Large intestine (tissue), 3 donors: ENCODE measurements around the gene FAM83B. TPM values are rescaled to one million over a fixed set of nuclear protein-coding genes. Genes with fewer than 3 reads are reported as not detected.
"Not testable (repeated sequence)": the region's sequence is repeated elsewhere in the genome, so short reads cannot be mapped to it uniquely, and the experiment has no call there.

Experiments
- DNase-seq, 2 donors: peaks; one replicate each; pipeline versions ENCODE4 v3.0.0 to v3.0.0-alpha.2; 2013
- H3K27ac ChIP-seq: one replicate; pipeline ENCODE4 v1.5.1; 2013; ENCODE audit warnings: low read length
- H3K27me3 ChIP-seq: 2 replicates; pipeline ENCODE4 v1.6.1; 2013; ENCODE audit warnings: low read length; ENCODE audit not compliant: control insufficient read depth, insufficient read depth
- H3K36me3 ChIP-seq: 2 replicates; pipeline ENCODE4 v1.6.1; 2013; ENCODE audit warnings: low read length; ENCODE audit not compliant: control insufficient read depth, insufficient read depth
- H3K4me1 ChIP-seq: one replicate; pipeline ENCODE4 v1.6.1; 2013; ENCODE audit warnings: low read length; ENCODE audit not compliant: control insufficient read depth, insufficient read depth
- H3K4me3 ChIP-seq: one replicate; pipeline ENCODE4 v1.5.1; 2013; ENCODE audit warnings: low read length
- H3K9me3 ChIP-seq: one replicate; pipeline ENCODE4 v1.6.1; 2013; ENCODE audit warnings: mild to moderate bottlenecking, low read depth, low read length, moderate library complexity; ENCODE audit not compliant: control insufficient read depth
- WGBS: methylation state at CpG from one replicate; pipeline ENCODE4 v1.1.5; 2013; ENCODE audit warnings: low lambda C conversion rate; ENCODE audit not compliant: insufficient coverage; 5-methylcytosine and 5-hydroxymethylcytosine counted together
- polyA plus RNA-seq: library from polyadenylated mRNA; unstranded; fragments of 120-200 nt; gene quantifications from one replicate; pipeline ENCODE4 v1.2.1, GENCODE V29; 2013

Gene FAM83B
- polyA plus RNA-seq, 1 donor = 13.0 TPM

DNA sequence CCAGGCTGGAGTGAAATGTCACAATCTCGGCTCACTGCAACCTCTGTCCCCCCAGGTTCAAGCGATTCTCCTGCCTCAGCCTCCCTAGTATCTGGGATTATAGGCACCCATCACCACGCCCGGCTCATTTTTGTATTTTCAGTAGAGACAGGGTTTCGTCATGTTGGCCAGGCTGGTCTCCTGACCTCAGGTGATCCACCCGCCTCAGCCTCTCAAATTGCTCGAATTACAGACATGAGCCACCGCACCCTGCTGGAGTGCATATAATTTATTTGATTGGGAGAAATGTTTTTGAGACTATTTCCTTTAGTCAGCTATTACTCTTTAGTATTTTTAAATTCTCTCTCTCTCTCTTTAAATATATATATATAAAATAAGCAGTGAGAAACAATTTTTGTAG is 29.8 kb downstream of the FAM83B start:
- no peaks in the 10 kb centered on the region for H3K36me3 ChIP-seq
- no peak for DNase-seq
- no peaks in the 10 kb centered on the region for H3K27me3 ChIP-seq
- no peaks in the 10 kb centered on the region for H3K9me3 ChIP-seq
- H3K4me3 ChIP-seq = no peak overlapping the region
- peaks cover 13% of the 10 kb centered on the region for H3K4me1 ChIP-seq
- no peak overlapping the region for H3K27ac ChIP-seq
- WGBS = no CpG with 5 or more reads among the region's 8 CpGs

DNA sequence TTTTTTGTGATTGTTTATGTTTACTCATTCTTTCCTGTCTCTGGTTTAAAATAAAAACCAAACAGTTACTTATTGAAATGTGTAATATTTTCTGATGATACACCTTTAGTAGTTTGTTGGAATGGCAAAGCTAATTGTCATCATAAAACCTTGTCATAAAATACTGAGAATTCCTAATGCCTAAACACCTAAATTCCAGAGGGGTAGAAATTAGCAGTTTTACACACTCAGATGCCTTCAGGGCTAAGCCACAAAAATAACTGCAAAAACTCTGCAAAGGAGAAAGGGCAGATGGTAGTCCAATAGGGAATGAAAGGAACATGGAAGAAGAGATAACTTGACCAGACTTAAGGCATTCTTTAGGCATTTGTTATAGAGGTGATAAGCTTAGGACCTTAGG is 30.3 kb downstream of the FAM83B start:
- Histone ChIP-seq H3K4me1 (peaks cover 13% of the 10 kb centered on the region), H3K27me3 (no peaks in the 10 kb centered on the region), H3K36me3 (no peaks in the 10 kb centered on the region), H3K4me3 (no peak overlapping the region), H3K9me3 (no peaks in the 10 kb centered on the region), H3K27ac (no peak overlapping the region)
- no peak for DNase-seq

DNA sequence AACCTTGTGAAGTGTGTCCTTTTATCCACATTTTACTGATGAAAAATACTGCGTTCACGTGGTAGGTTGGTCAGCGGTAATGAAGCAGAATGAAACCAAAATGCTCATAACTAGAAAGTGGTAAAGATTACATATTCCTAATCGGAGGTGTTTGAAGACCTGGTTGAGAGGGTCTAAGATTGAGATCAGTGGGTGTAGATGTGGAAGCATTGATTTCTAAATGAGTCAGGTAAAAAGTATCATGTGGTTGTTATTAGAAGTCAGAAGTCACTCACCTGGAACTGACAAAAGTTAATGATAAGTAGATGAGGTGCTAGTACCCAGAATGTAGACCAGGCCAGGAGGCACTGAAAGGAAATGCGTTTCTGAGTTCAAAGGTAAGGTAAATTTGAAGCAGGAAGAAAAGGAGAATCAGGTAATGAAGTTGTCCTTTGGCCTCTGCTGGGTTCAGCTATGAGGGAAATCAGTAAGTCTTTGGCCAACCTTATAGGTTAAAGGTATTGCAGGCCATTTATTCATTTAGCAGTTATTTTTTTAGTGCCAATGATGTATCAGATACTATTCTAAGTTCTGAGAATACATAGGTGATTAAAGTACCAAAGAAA is 31.2 kb downstream of the FAM83B start:
- Histone ChIP-seq H3K27ac (no peak overlapping the region), H3K4me3 (no peak overlapping the region), H3K27me3 (no peaks in the 10 kb centered on the region), H3K9me3 (no peaks in the 10 kb centered on the region), H3K36me3 (no peaks in the 10 kb centered on the region), H3K4me1 (peaks cover 13% of the 10 kb centered on the region)
- peak in 1 of 2 donors; percentile 43 for DNase-seq
- whole genome bisulfite sequencing = 98% methylated on average over 4 of the region's 5 CpGs

DNA sequence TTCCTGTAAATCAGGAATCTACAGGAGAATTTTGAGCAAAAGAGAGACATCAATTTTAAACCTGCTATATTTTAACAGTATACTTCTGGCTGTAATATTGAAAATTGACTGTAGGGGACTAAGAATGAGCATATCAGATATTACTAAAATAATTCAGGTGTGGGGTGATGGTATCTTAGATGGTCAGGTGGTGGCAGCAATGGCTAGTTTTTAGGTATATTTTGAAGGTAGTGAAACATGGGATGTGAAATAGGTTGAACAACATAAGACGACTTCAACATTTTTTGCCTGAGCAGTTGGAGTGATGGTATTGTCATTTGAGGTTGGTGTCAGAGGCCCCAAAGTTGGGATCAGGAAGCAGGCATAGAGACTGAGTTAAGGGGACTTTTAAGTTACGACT is 32.1 kb downstream of the FAM83B start:
- no CpG with 5 or more reads among the region's 2 CpGs for WGBS
- peaks cover 13% of the 10 kb centered on the region for H3K4me1 ChIP-seq
- peak overlapping the region; percentile 18 for H3K27ac ChIP-seq
- H3K27me3 ChIP-seq = no peaks in the 10 kb centered on the region
- DNase-seq = no peak
- H3K4me3 ChIP-seq = no peak overlapping the region
- no peaks in the 10 kb centered on the region for H3K9me3 ChIP-seq
- no peaks in the 10 kb centered on the region for H3K36me3 ChIP-seq

DNA sequence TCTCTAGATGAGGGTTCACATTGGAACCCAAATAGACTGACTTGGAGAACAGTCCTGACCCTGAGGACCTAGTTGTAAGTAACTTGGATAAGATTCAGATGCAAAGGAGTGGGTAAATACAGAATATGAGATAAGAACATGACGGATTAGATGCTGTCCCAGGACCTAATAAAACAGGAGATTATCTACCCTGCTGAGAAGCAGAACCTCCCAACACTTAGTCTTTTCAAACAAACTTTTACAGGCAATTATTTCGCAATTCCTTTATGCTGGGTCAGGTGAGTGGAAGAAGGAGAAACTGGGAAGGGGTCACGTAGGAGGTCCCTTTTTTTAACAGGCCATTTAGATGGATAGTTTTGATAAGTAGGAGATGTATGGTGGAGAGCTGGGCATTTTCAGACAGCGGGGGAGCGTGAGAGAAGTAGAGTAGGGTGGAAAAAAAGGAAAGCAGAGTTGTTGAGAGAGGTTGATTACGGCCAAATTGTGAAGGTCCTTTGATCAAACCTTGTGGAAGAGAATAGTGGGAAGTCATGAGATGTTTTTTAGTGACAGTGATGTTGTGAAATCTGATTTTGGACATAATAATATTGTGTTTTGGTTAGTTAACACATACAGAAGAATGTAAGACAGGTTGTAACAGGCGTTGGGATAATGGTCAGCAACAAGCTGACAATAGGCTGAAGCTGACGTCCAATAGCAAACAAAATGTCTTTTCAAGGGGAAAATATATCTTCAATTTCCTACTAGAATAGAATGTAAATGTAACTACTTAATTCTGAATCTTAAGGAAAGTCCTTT is 32.8 kb downstream of the FAM83B start:
- Histone ChIP-seq H3K36me3 (no peaks in the 10 kb centered on the region), H3K27ac (peak overlapping the region; percentile 57), H3K27me3 (no peaks in the 10 kb centered on the region), H3K4me3 (no peak overlapping the region), H3K9me3 (no peaks in the 10 kb centered on the region), H3K4me1 (peaks cover 11% of the 10 kb centered on the region)
- 50% methylated on average over 4 of the region's 8 CpGs for WGBS
- peak in 1 of 2 donors; percentile 67 for DNase-seq

DNA sequence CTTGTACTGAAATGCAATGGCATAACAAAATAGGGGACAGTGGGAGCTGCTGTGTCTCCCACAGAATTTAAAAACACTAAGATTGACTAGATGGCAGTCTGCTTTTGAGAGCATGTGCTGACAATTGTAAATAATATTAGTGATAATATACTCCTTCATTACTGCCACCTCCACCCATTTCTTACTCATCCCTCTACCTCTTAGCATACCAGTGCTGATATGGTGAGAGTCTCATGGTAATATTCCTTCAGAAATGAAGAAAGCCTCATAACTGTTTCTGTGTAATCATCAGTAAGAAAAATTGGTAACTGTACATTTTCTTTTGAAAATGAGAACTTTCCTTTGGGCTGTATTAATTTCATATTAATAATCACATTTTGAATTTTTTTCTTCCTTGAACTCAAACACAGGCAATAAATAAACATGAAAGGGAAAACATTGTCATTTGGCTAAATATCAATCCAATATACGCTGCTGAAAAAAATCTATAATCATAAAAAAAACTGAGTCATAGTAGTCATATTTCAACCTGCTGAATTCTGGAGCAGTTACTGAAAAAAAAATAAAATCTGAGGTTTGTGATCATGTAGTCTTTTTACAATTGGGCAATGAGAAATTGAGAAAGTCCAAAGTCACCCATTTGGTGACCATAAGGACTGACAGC is 34.6 kb downstream of the FAM83B start:
- Histone ChIP-seq H3K27me3 (no peaks in the 10 kb centered on the region), H3K4me1 (peaks cover 8% of the 10 kb centered on the region), H3K36me3 (no peaks in the 10 kb centered on the region), H3K4me3 (no peak overlapping the region), H3K27ac (no peak overlapping the region), H3K9me3 (no peaks in the 10 kb centered on the region)
- no peak for DNase-seq
- no CpG with 5 or more reads among the region's 1 CpG for WGBS

GRCh38 chr6:54881891-54882290 is 35.3 kb downstream of the FAM83B start:
- H3K27me3 ChIP-seq, H3K4me3 ChIP-seq, H3K9me3 ChIP-seq, H3K27ac ChIP-seq, DNase-seq, H3K36me3 ChIP-seq, H3K4me1 ChIP-seq: not testable (repeated sequence)
- WGBS = no CpG with 5 or more reads among the region's 3 CpGs

DNA sequence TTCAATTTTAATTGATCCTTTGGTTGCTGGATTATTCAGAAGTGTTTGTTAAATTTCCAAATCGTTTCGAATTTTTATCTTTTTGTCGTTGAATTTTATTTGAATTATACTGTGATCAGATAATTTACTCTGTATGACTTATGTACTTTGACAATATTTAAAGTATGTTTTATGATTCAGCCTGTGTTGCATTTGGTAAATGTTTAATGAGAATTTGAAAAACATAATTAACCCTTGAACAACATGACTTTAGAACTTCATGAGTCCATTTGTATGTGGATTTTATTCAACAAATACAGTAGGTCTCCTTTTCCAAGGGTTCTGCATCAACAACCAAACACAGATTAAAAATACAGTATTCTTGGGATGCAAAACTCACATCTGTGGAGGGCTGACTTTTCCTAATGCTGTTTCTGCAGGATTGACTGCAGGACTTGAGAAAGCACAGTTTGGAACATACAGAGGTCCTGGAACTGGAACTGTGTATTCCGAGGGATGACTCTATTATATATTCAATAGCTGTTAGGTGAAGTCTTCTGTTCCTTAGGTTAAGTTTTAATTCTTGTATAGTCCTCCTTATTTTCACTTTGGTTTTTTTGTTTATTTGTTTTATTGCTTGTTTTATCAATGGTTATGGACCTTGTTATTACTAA is 40.5 kb downstream of the FAM83B start:
- Histone ChIP-seq H3K27ac (no peak overlapping the region), H3K9me3 (no peaks in the 10 kb centered on the region), H3K4me3 (no peak overlapping the region), H3K4me1 (no peaks in the 10 kb centered on the region), H3K36me3 (no peaks in the 10 kb centered on the region), H3K27me3 (no peaks in the 10 kb centered on the region)
- 18% methylated on average over 3 of the region's 4 CpGs for WGBS
- no peak for DNase-seq

DNA sequence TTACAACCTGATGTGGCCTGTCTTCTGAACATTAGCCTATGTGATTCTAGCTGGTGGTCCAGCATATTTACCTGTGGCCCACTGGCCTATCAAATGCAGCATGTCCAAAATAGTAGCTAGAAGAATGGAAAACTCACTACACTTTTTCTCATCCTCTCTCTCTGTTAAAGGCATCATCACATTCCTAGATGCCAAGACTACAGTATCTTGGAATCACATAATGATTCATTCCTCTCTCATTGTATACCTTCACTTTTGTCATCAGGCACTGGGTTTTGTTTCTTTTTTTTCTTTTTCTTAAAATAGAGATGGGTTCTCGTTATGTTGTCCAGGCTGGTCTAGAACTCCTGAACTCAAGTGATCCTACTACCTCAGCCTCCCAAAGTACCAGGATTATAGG is 45.0 kb downstream of the FAM83B start:
- Histone ChIP-seq H3K36me3 (no peaks in the 10 kb centered on the region), H3K4me1 (peaks cover 3% of the 10 kb centered on the region), H3K4me3 (no peak overlapping the region), H3K9me3 (no peaks in the 10 kb centered on the region), H3K27ac (no peak overlapping the region), H3K27me3 (no peaks in the 10 kb centered on the region)
- DNase-seq = no peak
- WGBS = no CpG with 5 or more reads among the region's 1 CpG

- DNase-seq = no peak
- no peak overlapping the region for H3K4me3 ChIP-seq
- no peaks in the 10 kb centered on the region for H3K36me3 ChIP-seq
- WGBS = no CpG with 5 or more reads among the region's 1 CpG
- no peaks in the 10 kb centered on the region for H3K27me3 ChIP-seq
- H3K27ac ChIP-seq = no peak overlapping the region
- peaks cover 3% of the 10 kb centered on the region for H3K4me1 ChIP-seq
- no peaks in the 10 kb centered on the region for H3K9me3 ChIP-seq
These were observed 46.3 kb downstream of the FAM83B start for GRCh38 chr6:54892831-54893230.
